Activated CD8-positive, alpha-beta memory T cell treated with anti-CD3 and anti-CD28 coated beads for 1 hour (primary cell): ENCODE data around the gene RAB7A.

Experiments
- DNase-seq, 2 donors: peaks; one replicate each; pipeline ENCODE4 v3.0.0-alpha.2; 2020; ENCODE audit warnings: low read depth in 1 of 2; ENCODE audit errors: extremely low read depth in 1 of 2

Gene RAB7A

DNA sequence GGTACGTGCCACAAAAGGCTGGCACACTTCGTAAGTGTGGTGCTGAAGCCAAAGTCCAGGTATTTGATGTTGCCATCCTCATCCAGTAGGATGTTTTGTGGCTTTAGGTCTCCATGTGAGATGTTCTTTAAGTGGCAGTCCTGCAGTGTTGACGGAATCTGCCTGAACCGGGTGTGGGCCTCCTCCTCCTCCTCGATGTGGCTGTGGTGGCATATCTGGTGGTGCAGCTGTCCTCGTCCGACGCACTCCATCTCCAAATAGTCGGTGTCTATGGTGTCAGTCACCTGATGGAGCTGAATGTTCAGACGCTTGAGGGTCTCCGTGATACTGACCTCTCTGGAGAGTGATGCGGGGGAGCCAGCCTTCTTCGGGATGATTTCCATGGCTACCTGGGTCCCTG, 123.0 kb downstream of the RAB7A start:
- no peak for DNase-seq

DNA sequence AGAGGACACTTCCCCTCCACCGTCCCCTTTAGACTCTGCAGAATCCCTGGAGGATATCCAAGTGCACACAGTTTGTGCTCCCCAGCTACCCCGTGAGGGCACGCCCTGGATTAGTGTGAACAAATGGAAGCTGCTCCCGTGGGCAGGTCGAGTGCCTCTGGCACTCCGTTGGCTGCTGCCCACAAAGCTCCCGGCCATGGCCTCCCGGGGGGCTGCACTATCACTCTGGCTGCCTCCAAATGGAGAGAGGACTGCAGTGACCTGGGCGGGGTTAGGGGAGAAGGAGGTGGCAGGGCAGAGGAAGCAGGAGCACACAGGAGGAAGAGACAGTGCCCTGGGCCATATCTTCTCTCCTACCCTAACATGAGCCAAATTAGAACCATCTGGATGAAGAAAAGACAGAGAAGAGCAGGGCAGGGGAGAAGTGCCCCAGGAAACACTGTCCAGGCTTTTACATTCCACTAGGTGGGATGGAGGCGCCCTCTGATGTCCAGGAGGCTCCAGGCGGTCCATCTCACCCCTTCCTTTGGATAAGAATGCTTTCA, 124.0 kb downstream of the RAB7A start:
- DNase-seq, result no peak

DNA sequence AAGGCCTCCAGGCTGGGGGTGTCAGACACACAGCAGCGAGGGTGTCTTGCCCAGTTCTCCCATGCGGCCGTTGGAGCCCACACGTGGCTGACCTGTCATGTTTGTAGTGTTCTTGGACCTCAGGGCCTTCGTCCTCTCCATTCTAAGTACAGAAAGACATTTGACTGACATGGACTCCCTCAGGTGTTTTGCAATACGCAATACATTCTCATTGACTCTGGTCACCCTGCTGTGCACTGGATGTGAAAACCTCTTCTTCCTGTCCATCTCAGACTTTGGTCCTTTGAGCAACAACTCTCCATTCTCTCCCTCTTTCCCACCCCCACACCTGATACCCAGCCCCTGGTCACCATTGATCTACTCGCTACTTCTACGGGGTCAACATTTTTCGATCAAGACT, 124.6 kb downstream of the RAB7A start:
- no peak for DNase-seq

DNA sequence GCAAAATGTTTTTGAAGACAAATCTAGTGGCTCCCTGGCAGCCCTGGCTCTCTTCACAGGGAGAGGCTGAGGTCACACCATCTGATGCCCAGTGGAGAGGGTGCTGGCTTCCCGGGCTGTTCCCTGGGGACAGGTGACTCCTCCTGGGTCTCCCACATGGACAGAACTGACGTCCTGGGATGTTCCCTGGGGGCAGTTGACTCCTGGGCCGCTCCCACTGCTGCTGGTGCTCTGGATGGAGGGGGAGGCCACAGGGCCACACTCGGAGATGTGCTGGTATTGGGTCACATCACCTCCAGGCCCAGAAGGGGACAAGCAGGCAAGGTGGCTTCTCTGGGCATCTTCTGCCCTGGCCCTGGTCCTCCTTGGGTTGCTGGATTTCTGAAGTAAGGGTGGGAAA, 125.6 kb downstream of the RAB7A start:
- DNase-seq, result no peak

DNA sequence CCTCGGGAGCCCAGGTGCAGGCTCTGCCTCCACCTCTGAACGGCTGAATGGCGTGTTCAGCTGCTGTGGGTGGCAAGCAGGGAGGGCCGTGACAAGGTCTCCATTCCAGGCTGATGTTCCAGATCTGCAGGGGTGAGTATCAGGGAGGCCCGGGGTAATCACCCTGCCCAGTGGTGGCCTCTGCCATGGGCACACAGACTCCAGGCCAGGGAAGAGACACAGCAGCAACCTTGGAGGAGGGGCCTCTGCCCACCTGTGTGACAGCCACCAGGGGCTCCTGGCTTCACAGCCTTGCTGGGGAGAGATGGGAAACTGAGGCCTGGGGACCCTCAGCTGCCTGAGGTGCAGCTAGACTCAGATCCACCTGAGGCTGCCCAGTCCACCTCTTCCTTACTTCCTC, 127.8 kb downstream of the RAB7A start:
- DNase-seq, result no peak

DNA sequence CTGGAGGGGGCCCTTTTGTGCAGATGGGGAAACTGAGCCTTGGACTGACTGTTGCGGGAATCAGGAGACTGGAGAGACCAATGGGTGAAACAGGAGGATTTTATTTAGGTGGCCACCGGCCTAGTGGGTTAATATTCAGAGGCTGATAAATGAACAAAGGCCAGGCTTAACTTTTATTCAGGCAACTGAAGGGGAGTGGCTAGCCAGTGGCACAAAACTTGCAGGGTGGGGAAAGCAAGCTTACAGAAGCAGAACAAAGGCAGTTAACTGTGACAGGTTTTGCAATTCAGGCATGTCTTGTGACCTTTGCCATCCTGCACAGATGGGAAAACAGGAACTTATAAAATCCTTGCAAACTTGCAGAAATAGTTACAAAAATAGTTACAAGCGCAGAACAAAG, 128.5 kb downstream of the RAB7A start:
- DNase-seq, result no peak

DNA sequence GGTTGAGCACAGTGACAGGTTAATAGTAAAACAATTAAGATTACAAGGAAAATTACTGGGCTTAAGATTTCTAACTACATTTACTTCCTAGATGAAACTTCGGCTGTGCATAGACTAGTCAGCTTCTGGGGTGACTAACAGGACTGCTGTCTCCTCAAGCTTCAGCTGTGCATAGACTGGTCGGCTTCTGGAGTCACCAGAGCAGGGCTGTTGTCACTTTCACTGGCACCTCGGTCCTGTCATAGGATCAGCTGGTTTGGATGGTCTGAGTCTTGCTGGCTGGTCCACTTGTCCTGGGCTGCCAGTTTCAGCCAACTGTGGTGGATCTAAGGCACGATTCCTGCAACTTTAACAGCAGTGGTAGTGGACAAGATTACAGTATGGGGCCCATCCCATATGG, 129.6 kb downstream of the RAB7A start:
- DNase-seq, result no peak

DNA sequence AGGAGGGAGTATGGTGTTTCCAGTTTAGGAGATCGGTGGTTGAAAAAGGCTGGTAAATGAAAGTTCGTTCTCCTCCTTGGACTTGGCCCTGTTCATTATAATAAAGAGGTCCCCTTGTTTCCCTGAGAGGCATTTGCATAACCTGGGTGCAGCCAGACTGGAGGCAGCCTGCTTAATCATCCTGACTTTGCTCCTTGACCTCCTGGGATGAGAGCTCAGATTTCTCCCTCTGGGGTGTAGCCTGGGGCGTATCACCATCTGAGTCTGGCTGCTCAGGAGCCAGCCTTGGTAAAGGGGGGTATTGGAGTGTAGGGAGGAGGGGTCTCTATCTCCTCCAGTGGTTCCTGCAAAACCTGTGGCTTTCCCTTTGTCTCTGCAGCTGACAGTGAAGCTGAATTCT, 132.2 kb downstream of the RAB7A start:
- no peak for DNase-seq

DNA sequence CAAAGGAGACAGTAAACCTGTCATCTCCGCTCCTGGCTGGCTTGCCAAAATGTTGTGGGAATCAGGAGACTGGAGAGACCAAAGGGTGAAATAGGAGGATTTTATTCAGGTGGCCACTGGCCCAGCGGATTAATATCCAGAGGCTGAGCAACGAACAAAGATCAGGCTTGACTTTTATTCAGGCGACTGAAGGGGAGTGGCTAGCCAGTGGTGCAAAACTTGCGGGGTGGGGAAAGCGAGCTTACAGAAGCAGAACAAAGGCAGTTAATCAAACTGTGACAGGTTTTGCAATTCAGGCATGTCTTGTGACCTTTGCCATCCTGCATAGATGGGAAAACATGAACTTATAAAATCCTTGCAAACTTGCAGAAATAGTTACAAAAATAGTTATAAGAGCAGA, 133.6 kb downstream of the RAB7A start:
- no peak for DNase-seq

DNA sequence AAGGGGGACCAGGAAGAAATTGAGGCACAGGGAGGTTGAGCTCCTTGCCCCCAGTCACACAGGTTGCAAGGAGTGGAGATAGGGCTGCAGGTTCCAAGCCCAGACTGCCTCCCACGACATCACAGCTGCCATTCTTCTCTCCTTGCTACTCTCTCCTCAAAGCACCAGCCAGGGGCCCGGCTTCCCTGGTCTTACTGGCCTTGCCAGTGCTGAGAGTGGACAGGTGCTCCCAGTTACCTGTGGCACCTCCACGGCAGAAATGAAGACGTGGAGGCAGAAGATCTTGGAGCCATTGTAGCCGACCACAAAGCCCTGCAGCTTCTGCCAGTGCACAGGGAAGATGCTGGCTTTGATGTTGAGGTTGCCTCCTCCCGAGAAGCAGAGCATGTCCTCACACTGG, 135.5 kb downstream of the RAB7A start:
- DNase-seq, result no peak

DNA sequence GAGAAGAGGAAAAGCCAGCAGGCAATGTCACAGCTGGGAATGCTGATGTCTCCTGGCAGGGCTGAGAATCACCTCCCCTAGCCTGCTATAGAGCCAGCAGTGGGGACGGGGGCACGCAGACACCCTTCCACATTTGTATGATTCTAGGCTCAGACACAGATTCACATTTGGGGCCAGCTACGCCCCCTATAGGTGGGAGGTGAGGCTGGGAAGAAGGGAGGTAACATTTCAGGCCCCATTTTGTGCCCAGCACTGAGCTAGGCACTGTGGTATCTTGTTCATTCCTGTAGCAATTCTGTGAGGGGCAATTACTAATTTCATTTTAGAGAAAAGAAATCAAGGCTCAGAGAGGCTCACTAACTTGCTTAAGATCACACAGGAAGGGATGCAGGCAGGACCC, 137.6 kb downstream of the RAB7A start:
- no peak for DNase-seq
